Neural progenitor cell (in vitro differentiated cells): Measurements from ENCODE around the gene C4B.
"Not testable (repeated sequence)": the region's sequence is repeated elsewhere in the genome, so short reads cannot be mapped to it uniquely, and the experiment has no call there.

ENCODE experiments used
- CTCF ChIP-seq: fragments of 200-600 bp; sonication (generic); IDR thresholded peaks from 2 replicates; pipeline ENCODE4 v1.5.1; 2017; ENCODE audit warnings: antibody characterized with exemption, mild to moderate bottlenecking
- EZH2phosphoT487 ChIP-seq: fragments of 200-600 bp; sonication (generic); IDR thresholded peaks from 2 replicates; pipeline ENCODE4 v1.6.1; 2017; ENCODE audit warnings: antibody characterized with exemption

- TF ChIP-seq CTCF, EZH2phosphoT487: not testable (repeated sequence)
Measured at GRCh38 chr6:31981744-31982143, 32.9 kb upstream of the C4B start, which contains the start of gene C4A.
